Smooth muscle cell (in vitro differentiated cells): ENCODE results near the gene DHX16. TPM values are rescaled to one million over a fixed set of nuclear protein-coding genes. Genes with fewer than 3 reads are reported as not detected.

ENCODE experiments used
- DNase-seq: peaks from one replicate; lab custom pipeline; 2025; ENCODE audit not compliant: unreplicated experiment; lab: John Stamatoyannopoulos, UW
- H2AFZ ChIP-seq: fragments of 200-600 bp; sonication (generic); 2 replicates; pipeline ENCODE4 v1.6.0; 2016; ENCODE audit warnings: antibody characterized with exemption, low read depth, mild to moderate bottlenecking
- H3F3A ChIP-seq: fragments of 200-600 bp; sonication (generic); 2 replicates; pipeline ENCODE4 v1.6.0; 2017; ENCODE audit warnings: antibody characterized with exemption, low read depth
- H3K27ac ChIP-seq: fragments of 200-600 bp; sonication (generic); 2 replicates; pipeline ENCODE4 v1.5.1; 2016; ENCODE audit warnings: low read depth, mild to moderate bottlenecking
- H3K27me3 ChIP-seq: fragments of 200-600 bp; sonication (generic); 2 replicates; pipeline ENCODE4 v1.6.1; 2016; ENCODE audit warnings: low read depth, mild to moderate bottlenecking
- H3K36me3 ChIP-seq: fragments of 200-600 bp; sonication (generic); 2 replicates; pipeline ENCODE4 v1.5.1; 2016; ENCODE audit warnings: low read depth
- H3K4me1 ChIP-seq: fragments of 200-600 bp; sonication (generic); 2 replicates; pipeline ENCODE4 v1.5.1; 2016; ENCODE audit warnings: low read depth
- H3K4me2 ChIP-seq: fragments of 200-600 bp; sonication (generic); 2 replicates; pipeline ENCODE4 v1.6.0; 2016; ENCODE audit warnings: mild to moderate bottlenecking
- H3K4me3 ChIP-seq: fragments of 200-600 bp; sonication (generic); 2 replicates; pipeline ENCODE4 v1.5.1; 2016; ENCODE audit warnings: mild to moderate bottlenecking
- H3K79me2 ChIP-seq: fragments of 200-600 bp; sonication (generic); 2 replicates; pipeline ENCODE4 v1.6.0; 2016; ENCODE audit warnings: low read depth, mild to moderate bottlenecking
- H3K9ac ChIP-seq: fragments of 200-600 bp; sonication (generic); 2 replicates; pipeline ENCODE4 v1.6.0; 2016; ENCODE audit warnings: low read depth
- H3K9me3 ChIP-seq: fragments of 200-600 bp; sonication (generic); replicated peaks from 2 replicates; pipeline ENCODE4 v1.5.1; 2016; ENCODE audit warnings: low read depth
- H4K20me1 ChIP-seq: fragments of 200-600 bp; sonication (generic); 2 replicates; pipeline ENCODE4 v1.6.0; 2016; ENCODE audit warnings: low read depth
- WGBS: methylation state at CpG from one replicate; pipeline ENCODE4 v1.1.7; 2016; ENCODE audit warnings: low lambda C conversion rate; 5-methylcytosine and 5-hydroxymethylcytosine counted together
- polyA plus RNA-seq: library from polyadenylated mRNA; unstranded; fragments of >200 nt; fragmentation: Nextera tagmentation; extraction: Ambion mirVana; gene quantifications from 2 replicates; pipeline ENCODE4 v1.2.1, GENCODE V29; 2016
- total RNA-seq: library from RNA; depleted of rRNA; stranded (reverse); fragments of >200 nt; gene quantifications from 2 replicates; pipeline ENCODE4 v1.2.3, GENCODE V29; 2014
- TF ChIP-seq, protein P1 (sequence below): fragments of 200-600 bp; sonication (generic); IDR thresholded peaks from 2 replicates; pipeline ENCODE4 v1.5.1; 2017; ENCODE audit warnings: borderline replicate concordance, mild to moderate bottlenecking, antibody characterized with exemption; ENCODE audit not compliant: insufficient read depth, poor library complexity, severe bottlenecking

Gene DHX16
- total and polyA plus RNA-seq, 2 experiments from 2014 or later: 12.4 to 23.5 TPM

DNA sequence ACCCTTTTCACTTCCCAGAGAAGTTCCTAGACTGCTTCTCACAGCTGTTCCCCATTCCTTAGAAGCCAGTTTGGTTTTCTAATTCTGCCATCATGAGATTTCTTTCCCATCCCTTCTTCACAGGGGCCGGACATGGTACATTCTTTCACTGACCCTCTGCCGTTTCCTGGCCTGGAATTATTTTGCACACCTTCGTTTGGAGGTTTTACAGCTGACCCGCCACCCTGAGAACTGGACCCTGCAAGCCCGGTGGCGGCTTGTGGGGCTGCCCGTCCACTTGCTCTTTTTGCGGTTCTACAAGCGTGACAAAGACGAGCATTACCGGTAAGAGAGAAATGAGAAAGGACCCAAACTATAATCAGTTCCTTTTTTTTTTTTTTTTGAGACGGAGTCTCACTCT lies 21.7 kb downstream of the DHX16 start:
- Histone ChIP-seq H3K27me3 (no peaks in the 10 kb centered on the region), H3K4me2 (no peak overlapping the region), H2AFZ (no peak overlapping the region), H3K4me3 (no peak overlapping the region), H3K9ac (no peak overlapping the region), H3F3A (no peaks in the 10 kb centered on the region), H3K27ac (no peak overlapping the region), H4K20me1 (no peaks in the 10 kb centered on the region), H3K4me1 (peaks cover 6% of the 10 kb centered on the region), H3K36me3 (peaks cover 4% of the 10 kb centered on the region), H3K79me2 (no peaks in the 10 kb centered on the region), H3K9me3 (no peaks in the 10 kb centered on the region)
- WGBS: 98% methylated on average over 12 of the region's 12 CpGs
- TF ChIP-seq, protein P1, sequence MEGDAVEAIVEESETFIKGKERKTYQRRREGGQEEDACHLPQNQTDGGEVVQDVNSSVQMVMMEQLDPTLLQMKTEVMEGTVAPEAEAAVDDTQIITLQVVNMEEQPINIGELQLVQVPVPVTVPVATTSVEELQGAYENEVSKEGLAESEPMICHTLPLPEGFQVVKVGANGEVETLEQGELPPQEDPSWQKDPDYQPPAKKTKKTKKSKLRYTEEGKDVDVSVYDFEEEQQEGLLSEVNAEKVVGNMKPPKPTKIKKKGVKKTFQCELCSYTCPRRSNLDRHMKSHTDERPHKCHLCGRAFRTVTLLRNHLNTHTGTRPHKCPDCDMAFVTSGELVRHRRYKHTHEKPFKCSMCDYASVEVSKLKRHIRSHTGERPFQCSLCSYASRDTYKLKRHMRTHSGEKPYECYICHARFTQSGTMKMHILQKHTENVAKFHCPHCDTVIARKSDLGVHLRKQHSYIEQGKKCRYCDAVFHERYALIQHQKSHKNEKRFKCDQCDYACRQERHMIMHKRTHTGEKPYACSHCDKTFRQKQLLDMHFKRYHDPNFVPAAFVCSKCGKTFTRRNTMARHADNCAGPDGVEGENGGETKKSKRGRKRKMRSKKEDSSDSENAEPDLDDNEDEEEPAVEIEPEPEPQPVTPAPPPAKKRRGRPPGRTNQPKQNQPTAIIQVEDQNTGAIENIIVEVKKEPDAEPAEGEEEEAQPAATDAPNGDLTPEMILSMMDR: no peak
- no peak for DNase-seq

DNA sequence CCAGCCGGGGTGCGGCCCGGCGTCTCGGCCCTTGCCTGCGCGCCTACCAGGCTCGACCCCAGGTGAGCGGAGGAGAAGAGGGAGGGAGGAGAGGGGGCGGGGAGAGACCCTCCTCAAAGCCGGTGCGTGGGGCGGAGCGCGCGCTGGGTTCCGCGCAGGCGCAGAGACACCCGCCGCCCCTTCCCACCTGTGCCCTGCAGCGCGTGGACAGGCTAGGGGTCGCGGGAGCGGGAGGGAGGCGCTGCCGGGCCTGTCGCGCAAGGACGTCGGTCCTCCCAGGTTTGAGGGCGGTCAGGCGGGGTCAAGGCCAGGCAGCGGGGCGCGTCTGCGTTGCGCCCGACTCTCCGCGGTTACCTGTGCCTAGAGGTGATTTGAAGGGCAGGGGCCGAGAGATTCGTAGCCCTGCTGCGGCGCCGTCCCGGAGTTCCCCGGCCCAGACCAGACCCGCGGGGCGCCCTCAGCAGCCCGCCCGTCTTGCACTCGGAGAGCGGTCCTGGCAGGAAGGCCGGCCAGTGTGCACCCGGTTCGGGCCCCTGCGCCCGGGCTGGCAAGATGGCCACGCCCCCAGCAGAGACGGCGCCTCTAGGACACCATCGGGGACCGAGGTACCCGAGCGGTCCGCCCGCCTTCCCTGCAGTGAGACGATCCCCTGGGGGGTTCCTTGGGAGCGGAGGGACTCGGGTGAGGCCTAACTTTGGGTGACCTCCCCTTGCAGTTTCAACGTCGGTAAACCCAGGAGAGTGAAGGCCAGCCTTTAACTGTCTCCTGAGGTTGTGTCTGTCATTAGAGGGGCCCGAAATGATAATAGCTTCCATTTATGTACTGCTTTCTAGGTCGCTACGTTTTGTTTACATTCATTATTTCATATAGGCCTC lies 25.3 kb downstream of the DHX16 start:
- 1% methylated on average over 76 of the region's 78 CpGs for WGBS
- no peaks in the 10 kb centered on the region for H3F3A ChIP-seq

DNA sequence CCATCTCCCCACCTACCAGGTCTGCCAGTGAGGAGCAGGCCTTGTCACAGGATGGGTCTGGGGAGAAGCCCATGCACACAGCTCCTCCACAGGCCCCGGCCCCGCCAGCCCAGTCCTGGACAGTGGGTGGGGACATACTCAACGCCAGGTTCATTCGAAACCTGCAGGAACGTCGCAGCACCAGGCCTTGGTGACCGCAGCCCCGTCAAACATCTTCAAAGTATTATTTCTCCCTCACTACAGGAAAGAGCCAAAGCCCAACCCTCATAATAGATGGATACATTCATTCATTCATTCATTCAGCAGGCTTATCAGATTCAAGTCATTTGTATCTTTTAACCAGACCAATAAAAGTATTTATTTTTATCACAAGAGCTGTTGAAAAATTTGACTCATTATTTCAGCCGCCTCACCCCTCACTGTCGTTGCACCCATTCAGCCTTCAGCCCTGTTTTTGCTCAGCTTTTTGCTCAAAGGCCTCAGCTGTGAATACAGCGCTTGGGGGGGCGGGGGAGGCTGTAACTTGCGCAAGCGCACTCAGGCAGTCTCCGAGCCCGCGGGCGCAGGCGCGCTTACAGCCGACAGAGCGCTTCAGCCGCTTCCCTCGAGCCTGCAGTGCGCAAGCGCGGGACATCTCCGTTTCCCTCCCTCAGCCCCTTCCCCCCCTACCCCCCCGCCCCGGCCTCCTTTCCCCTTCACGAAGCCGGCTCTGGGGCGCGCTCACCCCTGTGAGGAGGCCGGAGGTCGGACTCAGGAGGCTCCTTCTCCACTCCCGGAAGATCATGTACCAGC lies 26.2 kb downstream of the DHX16 start, which contains the start of gene C6orf136:
Gene C6orf136 (plus strand): TSS at position 684 of the 792 bp plus-strand sequence. CDS start 99 bp downstream, at position 783.
- H3K79me2 ChIP-seq: no peaks in the 10 kb centered on the region
- peak within 1 kb of the TSS; percentile 93 for H3K4me3 ChIP-seq
- no peaks in the 10 kb centered on the region for H4K20me1 ChIP-seq
- peaks cover 1% of the 10 kb centered on the region for H3K36me3 ChIP-seq
- H2AFZ ChIP-seq: peak within 1 kb of the TSS; percentile 88
- H3K4me2 ChIP-seq: peak within 1 kb of the TSS; percentile 96
- H3K4me1 ChIP-seq: peaks cover 7% of the 10 kb centered on the region
- peak within 1 kb of the TSS; percentile 44 for H3K27ac ChIP-seq
- H3K9ac ChIP-seq: peak within 1 kb of the TSS; percentile 78
- 13% methylated on average over 35 of the region's 37 CpGs for WGBS
- no peaks in the 10 kb centered on the region for H3F3A ChIP-seq
- TF ChIP-seq, protein P1: no peak
- H3K9me3 ChIP-seq: no peaks in the 10 kb centered on the region
- DNase-seq: peak; percentile 80
- no peaks in the 10 kb centered on the region for H3K27me3 ChIP-seq

More for the DNA sequence above, 25.3 kb downstream of the DHX16 start:
- H3K27me3 ChIP-seq: no peaks in the 10 kb centered on the region
- TF ChIP-seq, protein P1: no peak
- H2AFZ ChIP-seq: peak overlapping the region; percentile 88
- no peaks in the 10 kb centered on the region for H3K9me3 ChIP-seq
- peaks cover 4% of the 10 kb centered on the region for H3K36me3 ChIP-seq
- no peaks in the 10 kb centered on the region for H4K20me1 ChIP-seq
- DNase-seq: peak; percentile 51
- H3K79me2 ChIP-seq: no peaks in the 10 kb centered on the region
- H3K4me1 ChIP-seq: peaks cover 7% of the 10 kb centered on the region
- H3K4me3 ChIP-seq: peak overlapping the region; percentile 93
- peak overlapping the region; percentile 96 for H3K4me2 ChIP-seq
- H3K9ac ChIP-seq: peak overlapping the region; percentile 78
- H3K27ac ChIP-seq: peak overlapping the region; percentile 40
